Measurements from ENCODE around the gene SPECC1. TPM values are rescaled to one million over a fixed set of nuclear protein-coding genes. Genes with fewer than 3 reads are reported as not detected.

SPECC1 gene
- total RNA-seq, 2 donors from 2014 or later, result 15.8 to 17.4 TPM

GRCh38 chr17:19977293-19978208 lies 31.6 kb upstream of the SPECC1 start, which contains the start of gene AKAP10:
Gene AKAP10, minus strand, starts transcription at chr17:19977828. Its CDS starts 149 bp downstream, at chr17:19977679.
- H3K27ac ChIP-seq, result peak within 1 kb of the TSS; percentile 67 to 89 (median 71)
- no peak for TF ChIP-seq CTCF (IDR thresholded peaks at IDR 0.05)
- peak; percentile 52 to 83 (median 80) for TF ChIP-seq POLR2A (IDR thresholded peaks at IDR 0.05)
- 0% methylated on average over 18 to 59 of the region's 75 CpGs for WGBS, 2 donors
- peaks cover 25% of the 10 kb centered on the region for H3K4me1 ChIP-seq
- ATAC-seq, result peak; percentile 94
- H3K36me3 ChIP-seq (replicated peaks in 1 of 2; ENCODE audit: insufficient read depth in 1 of 2, low read depth in 2 of 2), result no peaks in the 10 kb centered on the region
- peak within 1 kb of the TSS; percentile 67 to 99 for H3K4me3 ChIP-seq
- DNase-seq, result peak; percentile 92 to 94 (median 94)
- intact Hi-C loops (cut with DNase I), result no loop called here
- no peaks in the 10 kb centered on the region for H3K27me3 ChIP-seq
- H3K9me3 ChIP-seq, result no peaks in the 10 kb centered on the region

- Histone ChIP-seq H3K9me3 (no peaks in the 10 kb centered on the region), H3K4me1 (peaks cover 25% of the 10 kb centered on the region), H3K27me3 (no peaks in the 10 kb centered on the region), H3K27ac (peak overlapping the region; percentile 67 to 89 (median 71)), H3K4me3 (peak overlapping the region; percentile 67 to 99), H3K36me3 (replicated peaks in 1 of 2; ENCODE audit: insufficient read depth in 1 of 2, low read depth in 2 of 2) (no peaks in the 10 kb centered on the region)
- intact Hi-C loops (cut with DNase I), result no loop called here
- WGBS, 2 donors, result 19 to 25% methylated on average over 21 to 22 of the region's 22 CpGs
- DNase-seq, result peak in 1 of 4 donors; percentile 42
- peak in 1 of 7 experiments; percentile 11 for TF ChIP-seq CTCF (IDR thresholded peaks at IDR 0.05)
- TF ChIP-seq POLR2A (IDR thresholded peaks at IDR 0.05), result no peak
- no peak for ATAC-seq
Observed at GRCh38 chr17:19978209-19978802, 30.9 kb upstream of the SPECC1 start.

GRCh38 chr17:19978805-19979211 lies 30.4 kb upstream of the SPECC1 start:
- peak overlapping the region in 1 of 4 donors; percentile 89 for H3K27ac ChIP-seq
- intact Hi-C loops (cut with DNase I), result no loop called here

More at GRCh38 chr17:19978805-19979211, 30.4 kb upstream of the SPECC1 start:
- no peaks in the 10 kb centered on the region for H3K27me3 ChIP-seq
- H3K9me3 ChIP-seq, result no peaks in the 10 kb centered on the region
- ATAC-seq (no peak), DNase-seq (no peak)
- no peak overlapping the region for H3K4me3 ChIP-seq
- H3K4me1 ChIP-seq, result peaks cover 25% of the 10 kb centered on the region
- 80 to 92% methylated on average over 13 of the region's 13 CpGs for WGBS, 2 donors
- H3K36me3 ChIP-seq (replicated peaks in 1 of 2; ENCODE audit: insufficient read depth in 1 of 2, low read depth in 2 of 2), result no peaks in the 10 kb centered on the region
- TF ChIP-seq POLR2A (IDR thresholded peaks at IDR 0.05) (no peak), CTCF (IDR thresholded peaks at IDR 0.05) (no peak)
